Omental fat pad (tissue), 4 donors: ENCODE results near the gene CD69. TPM values are rescaled to one million over a fixed set of nuclear protein-coding genes. Genes with fewer than 3 reads are reported as not detected.
"Not testable (repeated sequence)": the region's sequence is repeated elsewhere in the genome, so short reads cannot be mapped to it uniquely, and the experiment has no call there.

Experiments used
- ATAC-seq: fragments of 150-250 bp; one replicate; pipeline ENCODE4 v1.9.1; 2016; ENCODE audit warnings: mild to moderate bottlenecking, moderate library complexity; ENCODE audit not compliant: low FRiP score
- DNase-seq: peaks from one replicate; pipeline ENCODE4 v3.0.0-alpha.2; 2019; ENCODE audit warnings: low spot score
- total RNA-seq, 4 donors: library from RNA; depleted of rRNA; stranded (reverse); fragments of >200 nt; gene quantifications; one replicate each; pipeline ENCODE4 v1.1.0, GENCODE V29; 2016
- TF ChIP-seq, protein P1 (sequence below), 3 donors: fragments of 450-650 bp; IDR thresholded peaks; one replicate each; pipeline ENCODE4 v1.5.1; 2016 to 2017; ENCODE audit warnings: antibody characterized with exemption in 3 of 3, mild to moderate bottlenecking in 3 of 3, moderate library complexity in 2 of 3

The CD69 gene
- total RNA-seq, 4 donors from 2014 or later = 10.0 to 36.3 (median 17.0) TPM

DNA sequence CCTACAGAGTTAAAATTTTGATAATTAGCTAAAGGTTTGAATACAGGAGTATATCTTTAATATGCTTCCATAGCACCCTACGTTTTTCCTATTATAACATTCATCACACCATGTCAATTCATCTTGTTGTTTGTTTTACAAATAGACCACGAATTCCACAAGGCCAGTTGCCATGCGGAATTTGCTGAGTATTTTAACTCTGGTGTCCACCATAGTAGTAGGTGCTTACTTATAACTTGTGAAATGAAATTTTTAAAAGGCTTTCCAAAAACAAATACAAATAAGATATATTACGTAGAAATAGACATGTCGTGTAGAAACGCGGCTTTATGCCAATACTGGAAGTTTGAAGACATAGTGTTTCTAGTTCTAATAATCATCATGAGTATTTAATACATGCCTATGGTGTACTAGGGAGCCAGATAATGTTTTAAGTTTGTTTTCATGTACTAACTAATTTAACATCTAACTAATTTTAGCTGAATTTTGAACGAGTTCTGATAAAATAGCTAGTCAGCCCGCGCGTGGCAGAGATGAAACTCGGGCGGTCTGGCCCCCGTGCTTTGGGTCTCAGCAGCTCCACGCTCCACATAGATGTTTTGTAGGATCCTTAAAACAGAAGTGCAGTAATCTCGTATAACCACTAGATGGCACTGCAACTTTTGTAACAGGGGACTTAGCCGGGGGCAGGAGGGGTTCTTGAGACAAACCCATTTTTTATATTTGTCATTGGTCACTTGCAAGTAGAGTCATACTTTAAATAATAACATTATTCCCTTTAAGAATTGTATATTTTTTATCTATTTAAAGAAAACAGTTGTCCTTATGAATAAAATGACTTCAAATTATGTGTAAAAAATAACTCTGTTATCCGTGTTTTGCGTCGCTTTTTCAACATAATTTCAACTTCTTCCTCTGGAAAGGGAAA lies 10.2 kb downstream of the CD69 start:
- DNase-seq (no peak), ATAC-seq (peak; percentile 81)
- TF ChIP-seq, protein P1, sequence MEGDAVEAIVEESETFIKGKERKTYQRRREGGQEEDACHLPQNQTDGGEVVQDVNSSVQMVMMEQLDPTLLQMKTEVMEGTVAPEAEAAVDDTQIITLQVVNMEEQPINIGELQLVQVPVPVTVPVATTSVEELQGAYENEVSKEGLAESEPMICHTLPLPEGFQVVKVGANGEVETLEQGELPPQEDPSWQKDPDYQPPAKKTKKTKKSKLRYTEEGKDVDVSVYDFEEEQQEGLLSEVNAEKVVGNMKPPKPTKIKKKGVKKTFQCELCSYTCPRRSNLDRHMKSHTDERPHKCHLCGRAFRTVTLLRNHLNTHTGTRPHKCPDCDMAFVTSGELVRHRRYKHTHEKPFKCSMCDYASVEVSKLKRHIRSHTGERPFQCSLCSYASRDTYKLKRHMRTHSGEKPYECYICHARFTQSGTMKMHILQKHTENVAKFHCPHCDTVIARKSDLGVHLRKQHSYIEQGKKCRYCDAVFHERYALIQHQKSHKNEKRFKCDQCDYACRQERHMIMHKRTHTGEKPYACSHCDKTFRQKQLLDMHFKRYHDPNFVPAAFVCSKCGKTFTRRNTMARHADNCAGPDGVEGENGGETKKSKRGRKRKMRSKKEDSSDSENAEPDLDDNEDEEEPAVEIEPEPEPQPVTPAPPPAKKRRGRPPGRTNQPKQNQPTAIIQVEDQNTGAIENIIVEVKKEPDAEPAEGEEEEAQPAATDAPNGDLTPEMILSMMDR (IDR thresholded peaks at IDR 0.05) = no peak

- TF ChIP-seq, protein P1 (IDR thresholded peaks at IDR 0.05) = no peak
- DNase-seq = no peak
- ATAC-seq = no peak
Measured at GRCh38 chr12:9749640-9750039, 11.1 kb downstream of the CD69 start.

GRCh38 chr12:9745199-9745598 lies 15.5 kb downstream of the CD69 start:
- DNase-seq = no peak
- TF ChIP-seq, protein P1 (IDR thresholded peaks at IDR 0.05) = no peak
- ATAC-seq = no peak

DNA sequence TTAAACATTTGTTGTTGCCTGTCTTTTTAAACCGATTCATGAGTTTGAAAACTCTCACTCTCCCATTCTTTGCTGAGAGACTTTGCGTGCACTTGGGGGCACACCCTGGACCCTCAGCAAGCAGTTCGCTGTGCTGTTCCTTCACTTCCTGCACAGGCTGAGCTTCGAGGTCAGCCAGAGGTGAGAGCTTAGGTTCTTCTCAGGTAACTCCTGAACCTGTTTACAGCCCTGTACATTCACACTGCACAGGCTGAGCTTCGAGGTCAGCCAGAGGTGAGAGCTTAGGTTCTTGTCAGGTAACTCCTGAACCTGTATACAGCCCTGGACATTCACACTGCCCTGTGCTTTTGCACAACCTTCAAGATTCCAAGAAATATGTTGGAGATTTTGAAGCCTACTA lies 18.0 kb downstream of the CD69 start:
- TF ChIP-seq, protein P1 (IDR thresholded peaks at IDR 0.05) = no peak

DNA sequence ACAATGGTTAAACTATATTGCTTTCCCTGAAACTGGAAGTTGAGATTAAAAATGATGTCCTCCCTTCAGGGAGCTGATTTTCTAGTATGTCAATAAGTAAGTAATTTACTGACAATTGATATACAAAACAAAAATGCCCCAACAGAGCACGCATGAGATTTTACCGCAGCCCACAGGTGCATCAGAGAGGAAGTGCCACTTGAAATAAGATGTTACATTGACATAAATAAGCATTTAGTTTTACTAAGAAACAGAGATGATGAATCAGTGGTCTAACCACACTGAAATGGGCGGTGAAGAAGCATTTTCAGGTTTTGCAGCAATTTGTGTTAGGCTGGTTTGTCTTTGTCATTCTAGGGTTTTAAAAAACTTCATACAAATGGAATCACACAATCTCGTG lies 19.0 kb downstream of the CD69 start:
- DNase-seq (no peak), ATAC-seq (no peak)
- TF ChIP-seq, protein P1 (IDR thresholded peaks at IDR 0.05) = no peak

More for the DNA sequence above, 18.0 kb downstream of the CD69 start:
- no peak for DNase-seq
- ATAC-seq = no peak

- DNase-seq = no peak
- TF ChIP-seq, protein P1 (IDR thresholded peaks at IDR 0.05) = no peak
- no peak for ATAC-seq
Measured at GRCh38 chr12:9740106-9740750, 20.5 kb downstream of the CD69 start.

GRCh38 chr12:9739404-9740105 lies 21.1 kb downstream of the CD69 start:
- DNase-seq, ATAC-seq: not testable (repeated sequence)

DNA sequence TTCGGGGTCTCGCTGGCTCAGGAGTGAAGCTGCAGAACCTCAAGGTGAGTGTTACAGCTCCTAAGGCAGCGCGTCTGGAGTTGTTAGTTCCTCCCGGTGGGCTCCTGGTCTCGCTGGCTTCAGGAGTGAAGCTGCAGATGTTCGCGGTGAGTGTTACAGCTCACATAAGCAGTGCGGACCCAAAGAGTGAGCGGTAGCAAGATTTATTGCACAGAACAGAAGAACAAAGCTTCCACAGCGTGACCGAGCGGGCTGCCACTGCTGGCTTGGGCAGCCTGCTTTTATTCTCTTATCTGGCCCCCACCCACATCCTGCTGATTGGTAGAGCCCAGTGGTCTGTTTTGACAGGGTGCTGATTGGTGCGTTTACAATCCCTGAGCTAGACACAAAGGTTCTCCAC lies 21.8 kb downstream of the CD69 start:
- not testable (repeated sequence) for DNase-seq, ATAC-seq
